WTC11 (cell line): ENCODE results near the gene CCDC88A. TPM values are rescaled to one million over a fixed set of nuclear protein-coding genes. Genes with fewer than 3 reads are reported as not detected.

Experiments
- AFF4 ChIP-seq: sonication (generic); formaldehyde crosslinking; IDR thresholded peaks from 2 replicates; pipeline ENCODE4 v1.8.1; 2023; ENCODE audit warnings: mild to moderate bottlenecking, missing genetic modification reagents, borderline replicate concordance
- ATF1 ChIP-seq: sonication (generic); formaldehyde crosslinking; IDR thresholded peaks from 2 replicates; pipeline ENCODE4 v1.8.1; 2023; ENCODE audit warnings: mild to moderate bottlenecking, moderate library complexity, missing genetic modification reagents
- CBFB ChIP-seq: sonication (generic); formaldehyde crosslinking; IDR thresholded peaks from 2 replicates; pipeline ENCODE4 v1.8.1; 2022; ENCODE audit warnings: mild to moderate bottlenecking, low read depth, missing genetic modification reagents
- CREB1 ChIP-seq: sonication (generic); formaldehyde crosslinking; IDR thresholded peaks from 2 replicates; pipeline ENCODE4 v1.8.0; 2023; ENCODE audit warnings: mild to moderate bottlenecking, missing genetic modification reagents
- CTCF ChIP-seq: fragments of 200-600 bp; IDR thresholded peaks from 2 replicates; pipeline ENCODE4 v1.8.0; 2022; ENCODE audit warnings: antibody characterized with exemption
- ERG ChIP-seq: fragments of 250-450 bp; sonication (Bioruptor Pico); IDR thresholded peaks from 2 replicates; pipeline ENCODE4 v1.8.0; 2021; ENCODE audit warnings: mild to moderate bottlenecking
- ESRRA ChIP-seq: sonication (generic); formaldehyde crosslinking; IDR thresholded peaks from 2 replicates; pipeline ENCODE4 v1.8.1; 2022; ENCODE audit warnings: mild to moderate bottlenecking, missing genetic modification reagents, borderline replicate concordance
- GTF2I ChIP-seq: fragments of 250-450 bp; sonication (Bioruptor Pico); conservative IDR thresholded peaks from 2 replicates; pipeline ENCODE4 v1.4.0; 2021; ENCODE audit warnings: mild to moderate bottlenecking
- KAT7 ChIP-seq: sonication (generic); formaldehyde crosslinking; IDR thresholded peaks from 2 replicates; pipeline ENCODE4 v1.8.1; 2023; ENCODE audit warnings: missing genetic modification reagents, mild to moderate bottlenecking, borderline replicate concordance
- MXD4 ChIP-seq: fragments of 250-450 bp; sonication (Bioruptor Pico); IDR thresholded peaks from 2 replicates; pipeline ENCODE4 v1.8.0; 2021; ENCODE audit warnings: mild to moderate bottlenecking, moderate library complexity, borderline replicate concordance
- NFATC4 ChIP-seq: fragments of 250-450 bp; sonication (Bioruptor Pico); IDR thresholded peaks from 2 replicates; pipeline ENCODE4 v1.9.0; 2021; ENCODE audit warnings: mild to moderate bottlenecking
- NFYB ChIP-seq: sonication (generic); formaldehyde crosslinking; conservative IDR thresholded peaks from 2 replicates; pipeline ENCODE4 v1.8.0; 2022; ENCODE audit warnings: low read depth, missing genetic modification reagents
- OVOL2 ChIP-seq: fragments of 250-450 bp; sonication (Bioruptor Pico); IDR thresholded peaks from 2 replicates; pipeline ENCODE4 v1.9.0; 2021; ENCODE audit warnings: mild to moderate bottlenecking, borderline replicate concordance
- PREB ChIP-seq: sonication (generic); formaldehyde crosslinking; IDR thresholded peaks from 2 replicates; pipeline ENCODE4 v1.8.1; 2022; ENCODE audit warnings: mild to moderate bottlenecking, missing genetic modification reagents, moderate library complexity, borderline replicate concordance
- SOX15 ChIP-seq: fragments of 250-450 bp; sonication (Bioruptor Pico); IDR thresholded peaks from 2 replicates; pipeline ENCODE4 v1.9.0; 2021; ENCODE audit warnings: mild to moderate bottlenecking
- SP1 ChIP-seq: sonication (generic); formaldehyde crosslinking; conservative IDR thresholded peaks from 2 replicates; pipeline ENCODE4 v1.8.1; 2022; ENCODE audit warnings: missing genetic modification reagents
- TCF7 ChIP-seq: sonication (generic); formaldehyde crosslinking; IDR thresholded peaks from 2 replicates; pipeline ENCODE4 v1.8.0; 2022; ENCODE audit warnings: mild to moderate bottlenecking, low read depth, missing genetic modification reagents, moderate library complexity
- TEAD4 ChIP-seq: sonication (generic); formaldehyde crosslinking; IDR thresholded peaks from 2 replicates; pipeline ENCODE4 v1.8.0; 2022; ENCODE audit warnings: mild to moderate bottlenecking, missing genetic modification reagents
- ZBTB21 ChIP-seq: sonication (generic); formaldehyde crosslinking; IDR thresholded peaks from 2 replicates; pipeline ENCODE4 v1.8.1; 2023; ENCODE audit warnings: mild to moderate bottlenecking, missing genetic modification reagents, borderline replicate concordance
- ZNF121 ChIP-seq: sonication (generic); formaldehyde crosslinking; IDR thresholded peaks from 2 replicates; pipeline ENCODE4 v1.8.0; 2023; ENCODE audit warnings: missing genetic modification reagents
- ZNF138 ChIP-seq: sonication (generic); formaldehyde crosslinking; conservative IDR thresholded peaks from 2 replicates; pipeline ENCODE4 v1.8.1; 2022; ENCODE audit warnings: mild to moderate bottlenecking, moderate library complexity, missing genetic modification reagents
- ZNF232 ChIP-seq: sonication (generic); formaldehyde crosslinking; IDR thresholded peaks from 2 replicates; pipeline ENCODE4 v1.8.0; 2022; ENCODE audit warnings: mild to moderate bottlenecking, missing genetic modification reagents
- ZNF263 ChIP-seq: sonication (generic); formaldehyde crosslinking; IDR thresholded peaks from 2 replicates; pipeline ENCODE4 v1.8.1; 2022; ENCODE audit warnings: low read depth, mild to moderate bottlenecking, moderate library complexity, missing genetic modification reagents
- ZNF396 ChIP-seq: fragments of 250-450 bp; sonication (Bioruptor Pico); IDR thresholded peaks from 2 replicates; pipeline ENCODE4 v1.8.0; 2021; ENCODE audit warnings: mild to moderate bottlenecking, moderate library complexity, borderline replicate concordance
- ZNF425 ChIP-seq: fragments of 250-450 bp; sonication (Bioruptor Pico); conservative IDR thresholded peaks from 2 replicates; pipeline ENCODE4 v1.9.0; 2021; ENCODE audit warnings: mild to moderate bottlenecking
- total RNA-seq: library from RNA; stranded (reverse); gene quantifications from 3 replicates; pipeline ENCODE4 v1.2.3, GENCODE V29; 2021

The CCDC88A gene
- total RNA-seq, 1 experiment from 2014 or later = 97.5 TPM

GRCh38 chr2:55268907-55269644, 150.6 kb downstream of the CCDC88A start, which contains the start of gene MTIF2 (continued):
- no peak for TF ChIP-seq ZNF425
- TF ChIP-seq PREB (CRISPR knock-in tag) = no peak
- 0 out of 2 replicates have a peak, but pooled peaks have one; percentile 21 for TF ChIP-seq KAT7
- TF ChIP-seq NFATC4 = no peak
- TF ChIP-seq CBFB = no peak
- no peak for TF ChIP-seq GTF2I (CRISPR knock-in tag)
- no peak for TF ChIP-seq ZNF121 (CRISPR knock-in tag)
- TF ChIP-seq ERG (CRISPR knock-in tag) = no peak
- no peak for TF ChIP-seq SOX15
- TF ChIP-seq ZNF232 (CRISPR knock-in tag) = 0 out of 2 replicates have a peak, but pooled peaks have one; percentile 47
- no peak for TF ChIP-seq TCF7
- TF ChIP-seq AFF4 (CRISPR knock-in tag) = peak; percentile 60; the same call in 1 of the 2 replicates
- TF ChIP-seq MXD4 = no peak
- no peak for TF ChIP-seq ZNF263 (CRISPR knock-in tag)
- TF ChIP-seq ESRRA (CRISPR knock-in tag) = peak; percentile 91; the same call in 1 of the 2 replicates
- 0 out of 2 replicates have a peak, but pooled peaks have one; percentile 10 for TF ChIP-seq TEAD4 (CRISPR knock-in tag)
- TF ChIP-seq SP1 (CRISPR knock-in tag) = peak; percentile 81
- no peak for TF ChIP-seq NFYB (CRISPR knock-in tag)
- 0 out of 2 replicates have a peak, but pooled peaks have one; percentile 86 for TF ChIP-seq CREB1 (CRISPR knock-in tag)
- TF ChIP-seq ATF1 = 0 out of 2 replicates have a peak, but pooled peaks have one; percentile 21
- no peak for TF ChIP-seq CTCF
- no peak for TF ChIP-seq ZNF138 (CRISPR knock-in tag)
- no peak for TF ChIP-seq ZNF396 (CRISPR knock-in tag)
- no peak for TF ChIP-seq OVOL2 (CRISPR knock-in tag)
- no peak for TF ChIP-seq ZBTB21 (CRISPR knock-in tag)
- TF ChIP-seq, all 79 proteins: peak for 28
